Ishikawa (cell line): ENCODE results near the gene C19orf73.
A peak's percentile ranks its signal among the peaks of the same experiment; 100 is the strongest.

Experiments
- CEBPB ChIP-seq: IDR thresholded peaks from 2 replicates; pipeline ENCODE4 v1.6.1; 2012
- CREB1 ChIP-seq: IDR thresholded peaks from 2 replicates; pipeline ENCODE4 v1.6.1; 2012; ENCODE audit warnings: low read depth
- EGR1 ChIP-seq: IDR thresholded peaks from 2 replicates; pipeline ENCODE4 v1.6.1; 2012
- EP300 ChIP-seq: IDR thresholded peaks from 2 replicates; pipeline ENCODE4 v1.6.1; 2012; ENCODE audit warnings: borderline replicate concordance
- FOXM1 ChIP-seq: IDR thresholded peaks from 2 replicates; pipeline ENCODE4 v1.6.1; 2012; ENCODE audit warnings: low read depth, borderline replicate concordance
- MAX ChIP-seq: IDR thresholded peaks from 2 replicates; pipeline ENCODE4 v1.6.1; 2012
- NFIC ChIP-seq: IDR thresholded peaks from 2 replicates; pipeline ENCODE4 v1.6.1; 2012
- RAD21 ChIP-seq: IDR thresholded peaks from 2 replicates; pipeline ENCODE4 v1.6.1; 2012; ENCODE audit warnings: low read depth
- REST ChIP-seq: IDR thresholded peaks from 2 replicates; pipeline ENCODE4 v1.6.1; 2012; ENCODE audit warnings: low read depth, mild to moderate bottlenecking
- TAF1 ChIP-seq: IDR thresholded peaks from 2 replicates; pipeline ENCODE4 v1.6.1; 2012; ENCODE audit warnings: low read depth, mild to moderate bottlenecking
- TCF12 ChIP-seq: IDR thresholded peaks from 2 replicates; pipeline ENCODE4 v1.6.1; 2012; ENCODE audit warnings: low read depth
- TEAD4 ChIP-seq: IDR thresholded peaks from 2 replicates; pipeline ENCODE4 v1.6.1; 2012
- USF1 ChIP-seq: IDR thresholded peaks from 2 replicates; pipeline ENCODE4 v1.6.1; 2012
- YY1 ChIP-seq: IDR thresholded peaks from 2 replicates; pipeline ENCODE4 v1.6.1; 2012; ENCODE audit warnings: low read depth
- ZBTB7A ChIP-seq: IDR thresholded peaks from 2 replicates; pipeline ENCODE4 v1.6.1; 2012; ENCODE audit warnings: low read depth

C19orf73 gene

GRCh38 chr19:49113762-49114629, 4.9 kb downstream of the C19orf73 start, which contains the start of gene LIN7B:
TSS of gene LIN7B (plus strand) at chr19:49114370. CDS start at chr19:49114405, 35 bp downstream.
- TF ChIP-seq ZBTB7A (peak; percentile 57; the same call in 1 of the 2 replicates), USF1 (peak; percentile 95), YY1 (peak; percentile 79), TCF12 (no peak), RAD21 (no peak), TEAD4 (no peak), EGR1 (no peak), CEBPB (peak; percentile 66), CREB1 (no peak), MAX (peak; percentile 66; the same call in 1 of the 2 replicates), FOXM1 (no peak), TAF1 (peak; percentile 18; the same call in 1 of the 2 replicates)

GRCh38 chr19:49111218-49111998, 7.5 kb downstream of the C19orf73 start:
- TF ChIP-seq FOXM1 (no peak), YY1 (no peak), TEAD4 (no peak), NFIC (no peak), EP300 (no peak), TAF1 (no peak), REST (no peak), MAX (no peak), USF1 (no peak), CEBPB (no peak; the same call in 1 of the 2 replicates), CREB1 (no peak), TCF12 (no peak), EGR1 (no peak), RAD21 (no peak), ZBTB7A (no peak)

- TF ChIP-seq MAX (no peak), USF1 (no peak), EP300 (no peak), ZBTB7A (no peak), REST (no peak)
These were observed 8.4 kb downstream of the C19orf73 start for GRCh38 chr19:49110567-49110966.

- no peak for TF ChIP-seq TAF1
- TF ChIP-seq CEBPB, result no peak
- TF ChIP-seq RAD21, result no peak
- no peak for TF ChIP-seq REST
- TF ChIP-seq ZBTB7A, result no peak
- no peak for TF ChIP-seq USF1
- TF ChIP-seq TEAD4, result no peak
- no peak for TF ChIP-seq EP300
- no peak for TF ChIP-seq MAX
- no peak for TF ChIP-seq CREB1
- TF ChIP-seq YY1, result no peak
- no peak for TF ChIP-seq NFIC
- no peak for TF ChIP-seq TCF12
- TF ChIP-seq FOXM1, result no peak
- TF ChIP-seq EGR1, result no peak
These were observed 9.2 kb downstream of the C19orf73 start for GRCh38 chr19:49109569-49110233.
